Measurements from ENCODE around the gene ATAD2B.

ATAD2B gene

DNA sequence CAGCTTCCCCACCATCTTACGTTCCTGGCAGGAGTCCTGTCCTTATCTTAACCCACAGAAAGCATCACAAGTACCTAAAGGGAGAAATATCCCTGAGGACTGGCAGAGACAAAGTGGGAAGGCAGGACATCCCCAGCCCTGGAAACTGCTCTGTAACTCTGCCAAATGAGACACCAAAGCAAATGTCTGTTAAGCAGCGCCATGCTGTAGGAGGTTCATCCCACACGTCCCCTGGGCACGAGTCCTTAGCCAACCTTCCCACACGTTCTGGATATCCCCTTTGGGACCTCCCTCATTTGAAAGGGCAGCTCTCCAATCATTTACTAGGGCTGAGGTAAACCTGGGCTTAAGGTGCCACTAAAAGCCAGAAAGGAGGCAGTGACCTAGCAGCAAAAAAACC is 207.2 kb downstream of the ATAD2B start:
- Histone ChIP-seq H3K27me3 (ENCODE audit: control insufficient read depth, insufficient read depth, low read length) (no peaks in the 10 kb centered on the region), H3K9ac (ENCODE audit: low read depth, low read length) (no peak overlapping the region), H3K9me3 (ENCODE audit: control insufficient read depth, insufficient read depth, low read length) (no peaks in the 10 kb centered on the region), H3K4me3 (ENCODE audit: low read depth, low read length) (no peak overlapping the region), H3K36me3 (ENCODE audit: control insufficient read depth, insufficient read depth, low read length) (no peaks in the 10 kb centered on the region), H3K4me1 (ENCODE audit: control insufficient read depth, insufficient read depth, low read length) (no peaks in the 10 kb centered on the region)

DNA sequence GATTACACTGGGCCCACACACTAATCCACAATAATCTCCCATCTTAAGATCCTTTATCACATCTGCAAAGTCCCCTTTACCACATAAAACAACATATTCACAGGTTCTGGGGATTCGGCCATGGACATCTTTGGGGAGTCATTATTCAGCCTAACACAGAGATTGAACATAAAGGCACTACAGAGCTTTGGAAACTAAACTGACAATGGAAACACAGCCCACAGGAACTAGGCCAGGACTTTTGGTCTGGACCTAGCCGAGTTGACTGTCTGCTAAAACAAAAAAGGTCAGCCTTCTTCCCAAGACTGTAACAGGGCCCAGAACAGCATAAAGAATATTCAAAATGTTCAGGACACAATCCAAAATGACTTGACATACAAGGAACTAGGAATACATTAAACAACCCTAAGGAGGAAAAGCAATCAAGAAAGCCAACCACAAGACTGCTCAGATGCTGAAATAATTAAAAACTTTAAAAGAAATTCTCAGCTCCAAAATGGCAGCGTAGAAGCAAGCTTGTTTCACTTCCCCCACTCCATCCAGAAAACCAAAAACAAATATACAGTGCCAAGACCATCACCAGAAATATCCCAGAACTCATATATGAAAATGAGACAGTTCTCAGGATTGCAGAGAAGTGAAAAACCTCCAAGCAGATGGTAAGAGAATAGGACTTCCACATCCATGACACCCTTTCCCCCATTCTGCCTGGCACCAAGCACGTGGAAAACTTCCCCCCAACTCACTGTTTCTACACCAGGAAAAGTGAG is 207.8 kb downstream of the ATAD2B start:
- no peaks in the 10 kb centered on the region for H3K27me3 ChIP-seq (ENCODE audit: control insufficient read depth, insufficient read depth, low read length)

GRCh38 chr2:23713351-23713750 is 213.6 kb downstream of the ATAD2B start:
- Histone ChIP-seq H3K36me3 (ENCODE audit: control insufficient read depth, insufficient read depth, low read length) (no peaks in the 10 kb centered on the region), H3K9ac (ENCODE audit: low read depth, low read length) (no peak overlapping the region), H3K9me3 (ENCODE audit: control insufficient read depth, insufficient read depth, low read length) (no peaks in the 10 kb centered on the region), H3K4me3 (ENCODE audit: low read depth, low read length) (no peak overlapping the region), H3K4me1 (ENCODE audit: control insufficient read depth, insufficient read depth, low read length) (peaks cover 7% of the 10 kb centered on the region), H3K27me3 (ENCODE audit: control insufficient read depth, insufficient read depth, low read length) (no peaks in the 10 kb centered on the region)

More for the DNA sequence above, 207.8 kb downstream of the ATAD2B start:
- no peak overlapping the region for H3K9ac ChIP-seq (ENCODE audit: low read depth, low read length)
- no peaks in the 10 kb centered on the region for H3K9me3 ChIP-seq (ENCODE audit: control insufficient read depth, insufficient read depth, low read length)
- H3K36me3 ChIP-seq (ENCODE audit: control insufficient read depth, insufficient read depth, low read length) = no peaks in the 10 kb centered on the region
- no peak overlapping the region for H3K4me3 ChIP-seq (ENCODE audit: low read depth, low read length)
- H3K4me1 ChIP-seq (ENCODE audit: control insufficient read depth, insufficient read depth, low read length) = no peaks in the 10 kb centered on the region

DNA sequence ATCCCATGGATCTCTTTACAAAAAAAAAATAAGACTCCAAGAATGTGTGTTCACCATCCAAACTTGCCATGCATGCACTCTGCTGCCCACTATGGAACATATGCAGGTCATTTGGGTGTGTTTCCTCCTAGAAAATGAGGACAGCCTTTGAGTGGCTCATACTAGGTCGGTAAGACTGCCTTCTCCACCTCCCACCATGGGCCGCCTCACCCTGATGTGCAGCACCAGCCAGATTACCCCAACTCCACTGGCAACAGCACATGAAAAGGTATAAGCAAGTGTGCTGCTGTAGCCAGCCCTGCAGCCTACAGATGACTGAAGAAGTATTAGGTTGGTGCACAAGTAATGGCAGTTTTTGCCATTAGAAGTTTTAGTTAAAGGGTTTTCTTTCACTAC is 214.2 kb downstream of the ATAD2B start:
- Histone ChIP-seq H3K27me3 (ENCODE audit: control insufficient read depth, insufficient read depth, low read length) (no peaks in the 10 kb centered on the region), H3K9ac (ENCODE audit: low read depth, low read length) (no peak overlapping the region), H3K9me3 (ENCODE audit: control insufficient read depth, insufficient read depth, low read length) (no peaks in the 10 kb centered on the region), H3K36me3 (ENCODE audit: control insufficient read depth, insufficient read depth, low read length) (no peaks in the 10 kb centered on the region), H3K4me3 (ENCODE audit: low read depth, low read length) (no peak overlapping the region), H3K4me1 (ENCODE audit: control insufficient read depth, insufficient read depth, low read length) (peaks cover 7% of the 10 kb centered on the region)

DNA sequence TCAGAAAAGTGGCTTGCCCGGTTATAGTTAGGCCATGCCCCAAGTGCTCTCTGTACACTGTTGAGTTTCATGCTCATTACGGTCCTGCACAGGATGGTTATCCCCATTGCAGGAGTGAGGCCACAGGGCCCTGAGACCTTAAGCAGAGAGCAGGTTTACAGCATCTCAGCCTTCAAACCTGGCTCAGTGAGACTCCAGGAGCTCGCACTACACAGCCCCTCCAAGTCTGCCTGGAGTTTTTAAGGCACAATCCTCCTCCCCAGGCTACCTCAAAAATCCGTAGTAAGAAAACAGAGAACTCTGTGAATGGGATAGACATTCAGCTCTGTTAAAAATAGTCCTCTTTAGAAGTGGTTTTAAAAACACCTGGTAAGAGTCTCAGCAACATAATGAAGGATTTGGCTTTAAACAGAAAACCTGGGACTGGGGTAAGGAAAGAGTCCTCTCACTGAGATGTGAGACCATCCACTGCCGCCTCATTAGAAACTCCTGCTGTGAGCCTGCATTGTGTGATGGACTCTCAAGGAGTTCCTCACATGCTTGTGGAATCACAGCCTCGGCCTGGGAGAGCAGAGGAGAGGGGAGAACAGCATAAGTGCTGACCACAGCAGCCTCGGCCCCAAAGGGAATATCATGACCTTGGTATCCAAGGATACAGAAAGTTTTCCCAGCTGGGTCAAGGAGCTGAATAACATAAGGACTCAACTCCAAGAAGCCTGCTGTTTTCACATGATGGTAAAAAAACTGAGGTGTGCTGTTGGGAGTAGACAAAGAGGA is 214.8 kb downstream of the ATAD2B start:
- Histone ChIP-seq H3K27me3 (ENCODE audit: control insufficient read depth, insufficient read depth, low read length) (no peaks in the 10 kb centered on the region), H3K9me3 (ENCODE audit: control insufficient read depth, insufficient read depth, low read length) (no peaks in the 10 kb centered on the region), H3K4me1 (ENCODE audit: control insufficient read depth, insufficient read depth, low read length) (peaks cover 7% of the 10 kb centered on the region), H3K9ac (ENCODE audit: low read depth, low read length) (no peak overlapping the region), H3K36me3 (ENCODE audit: control insufficient read depth, insufficient read depth, low read length) (no peaks in the 10 kb centered on the region), H3K4me3 (ENCODE audit: low read depth, low read length) (no peak overlapping the region)

DNA sequence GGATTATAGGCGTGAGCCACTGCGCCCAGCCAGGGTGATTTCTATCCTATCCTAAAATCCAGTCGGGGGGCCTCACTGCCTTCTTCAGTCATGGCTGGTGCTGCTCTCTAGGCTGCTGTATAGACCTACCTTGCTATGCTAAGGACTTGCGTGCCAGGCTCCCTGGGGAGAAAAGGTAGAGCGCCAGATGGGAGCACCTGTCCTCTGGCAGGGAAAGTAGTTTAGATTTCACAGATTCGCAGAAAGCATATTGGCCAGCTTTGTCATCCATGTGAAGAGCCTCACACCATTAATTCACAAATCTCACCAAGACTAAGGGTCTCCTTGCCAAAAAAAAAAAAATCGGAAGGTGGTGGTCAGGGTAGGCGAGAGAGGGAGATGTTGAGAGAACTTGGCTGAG is 217.6 kb downstream of the ATAD2B start:
- no peaks in the 10 kb centered on the region for H3K27me3 ChIP-seq (ENCODE audit: control insufficient read depth, insufficient read depth, low read length)
- no peak overlapping the region for H3K9ac ChIP-seq (ENCODE audit: low read depth, low read length)
- no peaks in the 10 kb centered on the region for H3K36me3 ChIP-seq (ENCODE audit: control insufficient read depth, insufficient read depth, low read length)
- peaks cover 7% of the 10 kb centered on the region for H3K4me1 ChIP-seq (ENCODE audit: control insufficient read depth, insufficient read depth, low read length)
- no peak overlapping the region for H3K4me3 ChIP-seq (ENCODE audit: low read depth, low read length)
- H3K9me3 ChIP-seq (ENCODE audit: control insufficient read depth, insufficient read depth, low read length) = no peaks in the 10 kb centered on the region

GRCh38 chr2:23708771-23709170 is 218.2 kb downstream of the ATAD2B start:
- Histone ChIP-seq H3K4me1 (ENCODE audit: control insufficient read depth, insufficient read depth, low read length) (peaks cover 7% of the 10 kb centered on the region), H3K4me3 (ENCODE audit: low read depth, low read length) (no peak overlapping the region), H3K27me3 (ENCODE audit: control insufficient read depth, insufficient read depth, low read length) (no peaks in the 10 kb centered on the region)

DNA sequence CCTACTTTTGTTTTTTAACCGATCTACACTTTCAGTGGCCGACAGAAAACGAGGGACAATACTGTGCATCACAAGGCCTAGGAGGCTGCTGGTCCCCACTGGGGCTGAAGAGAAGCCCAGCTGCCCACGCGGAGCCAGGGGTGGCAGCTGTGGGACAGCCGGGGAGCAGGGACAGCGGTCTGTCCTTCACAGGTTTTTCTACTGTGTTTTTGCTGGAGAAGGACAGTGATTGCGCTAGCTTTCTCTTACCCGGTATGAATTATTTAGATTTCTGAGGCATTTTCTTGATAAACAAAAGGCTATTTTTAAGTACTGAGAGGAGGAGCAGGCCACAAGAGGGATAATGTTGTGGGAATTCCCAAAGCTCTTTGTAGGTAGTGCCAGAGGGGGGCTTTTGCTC is 219.8 kb downstream of the ATAD2B start:
- Histone ChIP-seq H3K4me1 (ENCODE audit: control insufficient read depth, insufficient read depth, low read length) (peaks cover 3% of the 10 kb centered on the region), H3K4me3 (ENCODE audit: low read depth, low read length) (no peak overlapping the region), H3K9me3 (ENCODE audit: control insufficient read depth, insufficient read depth, low read length) (no peaks in the 10 kb centered on the region), H3K9ac (ENCODE audit: low read depth, low read length) (no peak overlapping the region), H3K36me3 (ENCODE audit: control insufficient read depth, insufficient read depth, low read length) (no peaks in the 10 kb centered on the region), H3K27me3 (ENCODE audit: control insufficient read depth, insufficient read depth, low read length) (no peaks in the 10 kb centered on the region)

More at GRCh38 chr2:23708771-23709170, 218.2 kb downstream of the ATAD2B start:
- no peaks in the 10 kb centered on the region for H3K36me3 ChIP-seq (ENCODE audit: control insufficient read depth, insufficient read depth, low read length)
- no peak overlapping the region for H3K9ac ChIP-seq (ENCODE audit: low read depth, low read length)
- H3K9me3 ChIP-seq (ENCODE audit: control insufficient read depth, insufficient read depth, low read length) = no peaks in the 10 kb centered on the region

GRCh38 chr2:23706613-23707078 is 220.3 kb downstream of the ATAD2B start:
- H3K4me1 ChIP-seq (ENCODE audit: control insufficient read depth, insufficient read depth, low read length) = no peaks in the 10 kb centered on the region
- no peaks in the 10 kb centered on the region for H3K36me3 ChIP-seq (ENCODE audit: control insufficient read depth, insufficient read depth, low read length)
- H3K4me3 ChIP-seq (ENCODE audit: low read depth, low read length) = no peak overlapping the region
- H3K9ac ChIP-seq (ENCODE audit: low read depth, low read length) = no peak overlapping the region
- H3K9me3 ChIP-seq (ENCODE audit: control insufficient read depth, insufficient read depth, low read length) = no peaks in the 10 kb centered on the region
- no peaks in the 10 kb centered on the region for H3K27me3 ChIP-seq (ENCODE audit: control insufficient read depth, insufficient read depth, low read length)

- H3K9me3 ChIP-seq (ENCODE audit: control insufficient read depth, insufficient read depth, low read length) = no peaks in the 10 kb centered on the region
- H3K36me3 ChIP-seq (ENCODE audit: control insufficient read depth, insufficient read depth, low read length) = no peaks in the 10 kb centered on the region
- H3K9ac ChIP-seq (ENCODE audit: low read depth, low read length) = no peak overlapping the region
- H3K4me3 ChIP-seq (ENCODE audit: low read depth, low read length) = no peak overlapping the region
- no peaks in the 10 kb centered on the region for H3K4me1 ChIP-seq (ENCODE audit: control insufficient read depth, insufficient read depth, low read length)
- no peaks in the 10 kb centered on the region for H3K27me3 ChIP-seq (ENCODE audit: control insufficient read depth, insufficient read depth, low read length)
Measured at GRCh38 chr2:23705771-23706612, 220.9 kb downstream of the ATAD2B start.

DNA sequence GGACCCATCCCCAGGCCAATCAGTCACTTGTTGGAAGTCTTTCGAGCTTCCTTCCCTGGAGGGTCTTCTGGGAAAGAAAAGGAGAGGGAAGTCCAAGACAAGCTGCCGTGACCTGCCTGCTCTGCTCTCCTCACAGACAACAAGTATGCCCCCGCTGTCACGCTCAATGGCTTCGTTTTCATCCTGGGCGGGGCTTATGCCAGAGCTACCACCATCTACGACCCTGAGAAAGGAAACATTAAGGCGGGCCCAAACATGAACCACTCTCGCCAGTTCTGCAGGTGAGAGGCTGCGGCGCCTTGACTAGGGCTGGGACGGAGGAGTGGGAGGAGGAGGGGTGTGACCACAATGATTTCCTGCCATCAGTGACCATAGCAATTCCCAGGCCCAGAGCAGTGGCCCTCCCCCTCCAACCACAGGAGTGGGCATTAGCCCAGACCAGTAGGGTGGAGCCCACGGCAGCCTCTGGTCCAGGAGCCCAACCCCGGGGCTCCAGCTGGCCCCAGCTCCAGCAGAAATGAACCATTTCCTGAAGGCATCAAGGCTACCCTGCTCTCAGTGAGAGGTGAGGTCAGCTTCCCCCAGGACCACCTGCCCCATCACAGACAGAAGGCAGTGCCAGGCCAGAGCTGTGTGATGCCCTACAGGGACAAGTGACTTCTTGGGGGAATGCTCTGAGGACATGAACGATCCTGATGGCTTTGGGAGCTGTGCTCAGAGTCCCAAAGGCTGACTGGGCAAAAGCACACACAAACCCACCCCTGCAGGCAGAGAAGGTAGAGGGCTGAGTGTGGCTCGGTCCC is 223.1 kb downstream of the ATAD2B start:
- Histone ChIP-seq H3K36me3 (ENCODE audit: control insufficient read depth, insufficient read depth, low read length) (no peaks in the 10 kb centered on the region), H3K4me1 (ENCODE audit: control insufficient read depth, insufficient read depth, low read length) (no peaks in the 10 kb centered on the region)

More for the DNA sequence above, 223.1 kb downstream of the ATAD2B start:
- no peaks in the 10 kb centered on the region for H3K27me3 ChIP-seq (ENCODE audit: control insufficient read depth, insufficient read depth, low read length)
- H3K9me3 ChIP-seq (ENCODE audit: control insufficient read depth, insufficient read depth, low read length) = no peaks in the 10 kb centered on the region
- no peak overlapping the region for H3K4me3 ChIP-seq (ENCODE audit: low read depth, low read length)
- no peak overlapping the region for H3K9ac ChIP-seq (ENCODE audit: low read depth, low read length)
